Hepatocyte (in vitro differentiated cells): ENCODE results near the gene ANKRD55. TPM values are rescaled to one million over a fixed set of nuclear protein-coding genes. Genes with fewer than 3 reads are reported as not detected.

Experiments used
- DNase-seq: peaks from one replicate; pipeline ENCODE4 v3.0.0-alpha.2; 2016; ENCODE audit warnings: low spot score
- H2AFZ ChIP-seq: fragments of 200-600 bp; sonication (generic); 2 replicates; pipeline ENCODE4 v1.6.0; 2016; ENCODE audit warnings: antibody characterized with exemption, mild to moderate bottlenecking
- H3K27ac ChIP-seq: fragments of 200-600 bp; sonication (generic); 2 replicates; pipeline ENCODE4 v1.5.1; 2016; ENCODE audit warnings: mild to moderate bottlenecking
- H3K27me3 ChIP-seq: fragments of 200-600 bp; sonication (generic); 2 replicates; pipeline ENCODE4 v1.6.1; 2016
- H3K36me3 ChIP-seq: fragments of 200-600 bp; sonication (generic); replicated peaks from 2 replicates; pipeline ENCODE4 v1.5.1; 2016; ENCODE audit warnings: low read depth; ENCODE audit not compliant: insufficient read depth
- H3K4me1 ChIP-seq: fragments of 200-600 bp; sonication (generic); 2 replicates; pipeline ENCODE4 v1.5.1; 2016; ENCODE audit warnings: mild to moderate bottlenecking, moderate library complexity; ENCODE audit not compliant: insufficient read depth
- H3K4me2 ChIP-seq: fragments of 200-600 bp; sonication (generic); 2 replicates; pipeline ENCODE4 v1.6.0; 2016
- H3K4me3 ChIP-seq: fragments of 200-600 bp; sonication (generic); 2 replicates; pipeline ENCODE4 v1.5.1; 2016; ENCODE audit warnings: mild to moderate bottlenecking
- H3K79me2 ChIP-seq: fragments of 200-600 bp; sonication (generic); 2 replicates; pipeline ENCODE4 v1.6.0; 2017; ENCODE audit warnings: mild to moderate bottlenecking
- H3K9me2 ChIP-seq: fragments of 200-600 bp; sonication (generic); replicated peaks from 2 replicates; pipeline ENCODE4 v1.6.0; 2017; ENCODE audit warnings: mild to moderate bottlenecking; ENCODE audit not compliant: insufficient read depth
- H3K9me3 ChIP-seq: fragments of 200-600 bp; sonication (generic); 2 replicates; pipeline ENCODE4 v1.5.1; 2016; ENCODE audit warnings: low read depth, mild to moderate bottlenecking
- H4K20me1 ChIP-seq: fragments of 200-600 bp; sonication (generic); 2 replicates; pipeline ENCODE4 v1.6.0; 2016; ENCODE audit warnings: mild to moderate bottlenecking; ENCODE audit not compliant: insufficient read depth, poor library complexity, severe bottlenecking
- CTCF ChIP-seq: fragments of 200-600 bp; sonication (generic); IDR thresholded peaks from 2 replicates; pipeline ENCODE4 v1.5.1; 2016; ENCODE audit warnings: antibody characterized with exemption, mild to moderate bottlenecking; ENCODE audit not compliant: poor library complexity
- EZH2 ChIP-seq: fragments of 200-600 bp; sonication (generic); IDR thresholded peaks from 2 replicates; pipeline ENCODE4 v1.6.1; 2016; ENCODE audit warnings: antibody characterized with exemption, mild to moderate bottlenecking, borderline replicate concordance
- EZH2phosphoT487 ChIP-seq: fragments of 200-600 bp; sonication (generic); IDR thresholded peaks from one replicate; pipeline ENCODE4 v1.6.1; 2018; ENCODE audit warnings: antibody characterized with exemption, mild to moderate bottlenecking, low read depth, moderate library complexity; ENCODE audit not compliant: unreplicated experiment, severe bottlenecking
- WGBS: methylation state at CpG from one replicate; pipeline ENCODE4 v1.1.6; 2016; ENCODE audit warnings: low lambda C conversion rate; ENCODE audit errors: missing lambda C conversion rate; 5-methylcytosine and 5-hydroxymethylcytosine counted together
- polyA plus RNA-seq: library from polyadenylated mRNA; unstranded; fragments of >200 nt; fragmentation: Nextera tagmentation; extraction: Ambion mirVana; gene quantifications from 2 replicates; pipeline ENCODE4 v1.2.1, GENCODE V29; 2016
- small RNA-seq: library from RNA; depleted of rRNA; stranded (forward); fragments of <200 nt; gene quantifications from one replicate; pipeline ENCODE3, GENCODE V24; 2014
- total RNA-seq: library from RNA; depleted of rRNA; stranded (reverse); fragments of >200 nt; gene quantifications from 2 replicates; pipeline ENCODE4 v1.2.3, GENCODE V29; 2014

The ANKRD55 gene
- total and polyA plus RNA-seq, 2 experiments from 2014 or later: 0.20 to 0.31 TPM

GRCh38 chr5:56050551-56051255 lies 182.4 kb downstream of the ANKRD55 start:
- no peaks in the 10 kb centered on the region for H3K36me3 ChIP-seq
- H3K4me2 ChIP-seq: peak overlapping the region; percentile 24
- H3K27ac ChIP-seq: peak overlapping the region; percentile 25
- H3K9me2 ChIP-seq: no peaks in the 10 kb centered on the region
- H3K4me3 ChIP-seq: no peak overlapping the region
- 11% methylated on average over 1 of the region's 1 CpG for WGBS
- peak overlapping the region; percentile 7 for H2AFZ ChIP-seq
- no peak for TF ChIP-seq CTCF
- TF ChIP-seq EZH2: no peak
- no peak for TF ChIP-seq EZH2phosphoT487
- no peak for DNase-seq
- no peaks in the 10 kb centered on the region for H3K79me2 ChIP-seq
- H3K27me3 ChIP-seq: no peaks in the 10 kb centered on the region
- no peaks in the 10 kb centered on the region for H4K20me1 ChIP-seq
- no peaks in the 10 kb centered on the region for H3K9me3 ChIP-seq
- H3K4me1 ChIP-seq: peaks cover 13% of the 10 kb centered on the region

Small RNAs within 50 kb of the gene (small RNA-seq; reads per million reads assigned to genes)
- not detected for gene RNA5SP184
- gene RNA5SP185: 0.12 reads per million
- gene RNU6-299P: not detected

Other genes with a start within 250 kb of the ANKRD55 start
- 503 and 527 TPM in 2 replicates for gene IL6ST, start 238.4 kb downstream of the ANKRD55 start, total RNA-seq
- gene IL6ST, start 238.4 kb downstream of the ANKRD55 start, polyA plus RNA-seq: 173 and 219 TPM in 2 replicates